ENCODE measurements around the gene ADCYAP1R1. TPM values are rescaled to one million over a fixed set of nuclear protein-coding genes. Genes with fewer than 3 reads are reported as not detected.

Gene ADCYAP1R1
- total RNA-seq, 1 donor from 2014 or later = 12.0 TPM

DNA sequence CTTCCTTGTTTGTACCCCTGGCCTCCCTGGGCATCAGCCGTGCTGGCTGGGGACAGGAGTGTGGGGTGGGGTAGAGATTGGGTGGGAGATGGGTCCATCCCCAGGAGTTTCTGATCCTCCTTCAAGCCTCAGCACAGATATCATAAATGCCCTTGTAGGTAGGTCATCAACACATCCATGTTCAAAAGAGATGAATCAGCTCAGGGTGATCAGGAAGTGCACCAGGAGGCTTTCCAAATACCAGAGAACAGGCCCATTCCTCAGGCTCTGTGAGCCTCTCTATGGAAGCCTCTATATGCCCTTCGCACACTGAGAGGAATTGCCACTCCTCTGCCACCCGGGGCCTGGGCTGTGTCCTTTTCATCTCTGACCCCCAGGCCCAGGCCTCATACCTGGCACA, 31.9 kb upstream of the ADCYAP1R1 start:
- no peak for DNase-seq (ENCODE audit: extremely low spot score in 2 of 2)
- no peaks in the 10 kb centered on the region for H3K9me3 ChIP-seq
- intact Hi-C loops (cut with DNase I) = no loop called here
- TF ChIP-seq, protein P1, sequence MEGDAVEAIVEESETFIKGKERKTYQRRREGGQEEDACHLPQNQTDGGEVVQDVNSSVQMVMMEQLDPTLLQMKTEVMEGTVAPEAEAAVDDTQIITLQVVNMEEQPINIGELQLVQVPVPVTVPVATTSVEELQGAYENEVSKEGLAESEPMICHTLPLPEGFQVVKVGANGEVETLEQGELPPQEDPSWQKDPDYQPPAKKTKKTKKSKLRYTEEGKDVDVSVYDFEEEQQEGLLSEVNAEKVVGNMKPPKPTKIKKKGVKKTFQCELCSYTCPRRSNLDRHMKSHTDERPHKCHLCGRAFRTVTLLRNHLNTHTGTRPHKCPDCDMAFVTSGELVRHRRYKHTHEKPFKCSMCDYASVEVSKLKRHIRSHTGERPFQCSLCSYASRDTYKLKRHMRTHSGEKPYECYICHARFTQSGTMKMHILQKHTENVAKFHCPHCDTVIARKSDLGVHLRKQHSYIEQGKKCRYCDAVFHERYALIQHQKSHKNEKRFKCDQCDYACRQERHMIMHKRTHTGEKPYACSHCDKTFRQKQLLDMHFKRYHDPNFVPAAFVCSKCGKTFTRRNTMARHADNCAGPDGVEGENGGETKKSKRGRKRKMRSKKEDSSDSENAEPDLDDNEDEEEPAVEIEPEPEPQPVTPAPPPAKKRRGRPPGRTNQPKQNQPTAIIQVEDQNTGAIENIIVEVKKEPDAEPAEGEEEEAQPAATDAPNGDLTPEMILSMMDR (IDR thresholded peaks at IDR 0.05) = no peak
- TF ChIP-seq POLR2A (IDR thresholded peaks at IDR 0.05) (no peak), POLR2AphosphoS5 (IDR thresholded peaks at IDR 0.05; ENCODE audit: insufficient read depth in 1 of 2, low read depth in 1 of 2) (no peak)
- H3K36me3 ChIP-seq = no peaks in the 10 kb centered on the region
- no peak overlapping the region for H3K27ac ChIP-seq
- no peak overlapping the region for H3K4me3 ChIP-seq
- no peaks in the 10 kb centered on the region for H3K27me3 ChIP-seq
- peaks cover 9% of the 10 kb centered on the region for H3K4me1 ChIP-seq

DNA sequence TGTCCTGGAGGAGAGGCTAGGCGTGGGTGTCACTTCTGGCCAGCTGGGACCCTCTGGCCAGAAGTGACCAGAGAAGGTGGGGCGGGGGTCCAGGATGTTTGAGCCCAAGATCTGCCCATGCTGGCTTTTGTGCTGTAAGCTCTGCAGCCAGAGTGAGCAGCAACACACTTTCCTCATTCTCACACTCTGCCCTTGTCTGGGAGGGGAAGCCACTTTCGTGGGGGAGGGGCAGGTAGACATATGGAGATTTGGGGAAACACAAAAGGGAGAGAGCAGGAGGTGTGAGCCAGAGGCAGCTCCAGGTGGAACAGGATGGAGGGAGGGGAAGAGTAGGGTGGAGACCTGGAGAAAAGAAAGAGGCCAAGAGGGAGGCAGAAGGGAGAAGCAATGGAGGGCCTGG, 31.5 kb upstream of the ADCYAP1R1 start:
- intact Hi-C loops (cut with DNase I) = no loop called here
- H3K27ac ChIP-seq = no peak overlapping the region
- no peaks in the 10 kb centered on the region for H3K36me3 ChIP-seq
- H3K4me3 ChIP-seq = no peak overlapping the region
- TF ChIP-seq POLR2A (IDR thresholded peaks at IDR 0.05) (no peak), POLR2AphosphoS5 (IDR thresholded peaks at IDR 0.05; ENCODE audit: insufficient read depth in 1 of 2, low read depth in 1 of 2) (no peak)
- TF ChIP-seq, protein P1 (IDR thresholded peaks at IDR 0.05) = no peak
- H3K4me1 ChIP-seq = peaks cover 9% of the 10 kb centered on the region
- no peaks in the 10 kb centered on the region for H3K9me3 ChIP-seq
- no peaks in the 10 kb centered on the region for H3K27me3 ChIP-seq
- no peak for DNase-seq (ENCODE audit: extremely low spot score in 2 of 2)

DNA sequence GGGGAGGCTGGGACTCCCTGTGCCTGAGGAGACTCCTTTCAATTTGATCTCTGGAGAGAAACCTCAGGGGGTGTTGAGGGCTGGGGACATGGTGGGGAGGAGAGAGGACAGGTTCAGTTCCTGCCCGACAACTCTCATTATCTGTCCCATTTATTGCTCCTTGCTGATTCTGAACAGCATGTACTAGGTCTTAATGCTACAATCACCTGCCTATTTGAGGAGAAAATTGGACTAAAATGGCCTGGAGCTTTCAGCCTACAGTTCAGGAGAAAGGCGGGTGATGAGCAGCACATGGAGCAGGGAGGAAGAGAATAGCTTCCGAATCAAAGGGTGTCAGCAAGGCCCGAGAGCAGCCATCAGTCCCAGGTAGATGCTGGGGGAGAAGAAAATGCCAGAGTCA, 30.0 kb upstream of the ADCYAP1R1 start:
- no peak for TF ChIP-seq POLR2AphosphoS5 (IDR thresholded peaks at IDR 0.05; ENCODE audit: insufficient read depth in 1 of 2, low read depth in 1 of 2)
- TF ChIP-seq, protein P1 (IDR thresholded peaks at IDR 0.05) = no peak
- TF ChIP-seq POLR2A (IDR thresholded peaks at IDR 0.05) = no peak
- DNase-seq (ENCODE audit: extremely low spot score in 2 of 2) = no peak
- intact Hi-C loops (cut with DNase I) = no loop called here

DNA sequence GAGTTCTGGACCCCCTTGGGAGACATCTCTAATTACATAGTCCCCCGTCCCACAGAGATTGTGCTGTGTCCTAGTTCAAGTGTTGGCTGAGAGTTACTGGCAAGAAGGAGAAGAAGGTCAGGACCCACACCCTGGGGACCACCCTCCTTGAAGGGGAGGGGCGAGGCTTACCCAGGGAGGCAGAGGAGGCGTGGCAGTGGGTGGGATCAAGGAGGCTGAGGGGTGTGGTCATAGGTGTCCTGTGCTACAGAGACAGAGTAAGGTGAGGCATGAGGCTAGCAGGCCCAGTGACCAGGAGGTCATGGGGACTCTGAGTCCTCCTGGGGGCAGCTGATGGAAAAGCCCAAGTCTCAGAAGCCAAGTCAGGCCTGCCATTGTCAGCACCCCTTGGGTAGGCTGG, 29.4 kb upstream of the ADCYAP1R1 start:
- Histone ChIP-seq H3K4me1 (peaks cover 18% of the 10 kb centered on the region), H3K9me3 (no peaks in the 10 kb centered on the region), H3K27ac (no peak overlapping the region), H3K27me3 (no peaks in the 10 kb centered on the region), H3K4me3 (no peak overlapping the region), H3K36me3 (no peaks in the 10 kb centered on the region)
- no peak for DNase-seq (ENCODE audit: extremely low spot score in 2 of 2)
- TF ChIP-seq, protein P1 (IDR thresholded peaks at IDR 0.05) = no peak
- TF ChIP-seq POLR2A (IDR thresholded peaks at IDR 0.05) (no peak), POLR2AphosphoS5 (IDR thresholded peaks at IDR 0.05; ENCODE audit: insufficient read depth in 1 of 2, low read depth in 1 of 2) (no peak)
- intact Hi-C loops (cut with DNase I) = no loop called here

More for the DNA sequence above, 30.0 kb upstream of the ADCYAP1R1 start:
- Histone ChIP-seq H3K27me3 (no peaks in the 10 kb centered on the region), H3K36me3 (no peaks in the 10 kb centered on the region), H3K4me1 (peaks cover 18% of the 10 kb centered on the region), H3K9me3 (no peaks in the 10 kb centered on the region), H3K4me3 (no peak overlapping the region), H3K27ac (no peak overlapping the region)

DNA sequence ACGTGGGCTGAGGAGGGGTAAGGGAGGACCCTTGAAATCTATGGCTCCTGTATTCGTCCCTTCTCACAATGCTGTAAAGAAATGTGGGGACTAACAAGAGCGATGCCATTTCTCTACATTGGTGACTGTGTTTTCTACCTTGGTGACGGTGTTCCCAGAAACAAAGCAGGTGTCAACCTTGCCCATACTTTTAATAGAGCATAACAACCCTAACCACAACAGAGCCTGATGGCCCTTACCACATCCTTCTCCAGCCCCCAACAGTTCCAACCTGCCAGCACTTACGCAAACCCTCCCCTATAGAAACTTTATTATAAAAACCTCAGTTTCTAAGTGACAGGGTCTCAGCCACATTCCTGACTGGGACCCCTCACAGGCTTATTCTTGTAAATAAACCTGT, 28.2 kb upstream of the ADCYAP1R1 start:
- TF ChIP-seq, protein P1 (IDR thresholded peaks at IDR 0.05) = no peak

More for the DNA sequence above, 28.2 kb upstream of the ADCYAP1R1 start:
- Histone ChIP-seq H3K4me3 (no peak overlapping the region), H3K9me3 (no peaks in the 10 kb centered on the region), H3K27me3 (no peaks in the 10 kb centered on the region), H3K4me1 (peaks cover 19% of the 10 kb centered on the region), H3K27ac (no peak overlapping the region), H3K36me3 (no peaks in the 10 kb centered on the region)
- no peak for DNase-seq (ENCODE audit: extremely low spot score in 2 of 2)
- intact Hi-C loops (cut with DNase I) = no loop called here
